Measurements from ENCODE around the gene MN1.

MN1 gene

GRCh38 chr22:27825174-27825573, 23.6 kb upstream of the MN1 start:
- no peak for DNase-seq
- Histone ChIP-seq H3K4me3 (ENCODE audit: low read depth, low read length) (no peak overlapping the region), H3K36me3 (replicated peaks) (no peaks in the 10 kb centered on the region), H3K27me3 (replicated peaks) (no peaks in the 10 kb centered on the region), H3K27ac (no peak overlapping the region)
- in situ Hi-C loops (cut with HindIII; ENCODE audit: low pct_ligation_motif_present, low sequenced_read_pairs) = no loop called here
- TF ChIP-seq CTCF (IDR thresholded peaks at IDR 0.05; ENCODE audit: low read depth, low read length, missing control alignments) = peak; percentile 67

GRCh38 chr22:27823221-27823620, 21.7 kb upstream of the MN1 start:
- Histone ChIP-seq H3K27ac (no peak overlapping the region), H3K27me3 (replicated peaks) (no peaks in the 10 kb centered on the region), H3K36me3 (replicated peaks) (no peaks in the 10 kb centered on the region), H3K4me3 (ENCODE audit: low read depth, low read length) (no peak overlapping the region)
- DNase-seq = no peak
- in situ Hi-C loops (cut with HindIII; ENCODE audit: low pct_ligation_motif_present, low sequenced_read_pairs) = no loop called here
- no peak for TF ChIP-seq CTCF (IDR thresholded peaks at IDR 0.05; ENCODE audit: low read depth, low read length, missing control alignments)

- TF ChIP-seq CTCF (IDR thresholded peaks at IDR 0.05; ENCODE audit: low read depth, low read length, missing control alignments) = no peak
- DNase-seq = no peak
- in situ Hi-C loops (cut with HindIII; ENCODE audit: low pct_ligation_motif_present, low sequenced_read_pairs) = no loop called here
- no peaks in the 10 kb centered on the region for H3K27me3 ChIP-seq (replicated peaks)
- H3K36me3 ChIP-seq (replicated peaks) = no peaks in the 10 kb centered on the region
- H3K4me3 ChIP-seq (ENCODE audit: low read depth, low read length) = no peak overlapping the region
- H3K27ac ChIP-seq = no peak overlapping the region
These were observed 19.6 kb upstream of the MN1 start for GRCh38 chr22:27820896-27821866.

GRCh38 chr22:27816552-27816951, 15.0 kb upstream of the MN1 start:
- H3K27me3 ChIP-seq (replicated peaks) = no peaks in the 10 kb centered on the region
- TF ChIP-seq CTCF (IDR thresholded peaks at IDR 0.05; ENCODE audit: low read depth, low read length, missing control alignments) = no peak
- in situ Hi-C loops (cut with HindIII; ENCODE audit: low pct_ligation_motif_present, low sequenced_read_pairs) = no loop called here
- DNase-seq = no peak
- H3K27ac ChIP-seq = no peak overlapping the region
- no peaks in the 10 kb centered on the region for H3K36me3 ChIP-seq (replicated peaks)
- no peak overlapping the region for H3K4me3 ChIP-seq (ENCODE audit: low read depth, low read length)

- no peak for DNase-seq
- in situ Hi-C loops (cut with HindIII; ENCODE audit: low pct_ligation_motif_present, low sequenced_read_pairs) = no loop called here
- no peak for TF ChIP-seq CTCF (IDR thresholded peaks at IDR 0.05; ENCODE audit: low read depth, low read length, missing control alignments)
- Histone ChIP-seq H3K27ac (no peak overlapping the region), H3K36me3 (replicated peaks) (no peaks in the 10 kb centered on the region), H3K27me3 (replicated peaks) (no peaks in the 10 kb centered on the region), H3K4me3 (ENCODE audit: low read depth, low read length) (no peak overlapping the region)
These were observed 14.4 kb upstream of the MN1 start for GRCh38 chr22:27815826-27816530.
